T-helper 1 cell treated with Interleukin-12 subunit alpha and Interleukin-12 subunit beta and Interleukin-4 antibody, amounts not matched to agents 30 μg/mL and 1 μg/mL, for 36 hours (primary cell): ENCODE results near the gene IGFBP6.
A peak's percentile ranks its signal among the peaks of the same experiment; 100 is the strongest.

ENCODE experiments used
- H3K27ac Mint-ChIP-seq: one replicate; pipeline ENCODE4 v1.8.0; 2021; ENCODE audit warnings: mild to moderate bottlenecking, mixed read lengths
- H3K27me3 Mint-ChIP-seq: one replicate; pipeline ENCODE4 v1.8.0; 2021; ENCODE audit warnings: low read depth, mixed read lengths
- H3K36me3 Mint-ChIP-seq: one replicate; pipeline ENCODE4 v1.8.0; 2021; ENCODE audit warnings: low read depth, mixed read lengths
- H3K4me1 Mint-ChIP-seq: one replicate; pipeline ENCODE4 v1.8.0; 2021; ENCODE audit warnings: low read depth, mixed read lengths
- H3K4me3 Mint-ChIP-seq: one replicate; pipeline ENCODE4 v1.8.0; 2021; ENCODE audit warnings: mild to moderate bottlenecking, moderate library complexity, mixed read lengths
- H3K9me3 Mint-ChIP-seq: one replicate; pipeline ENCODE4 v1.8.0; 2021; ENCODE audit warnings: mixed read lengths

Gene IGFBP6

GRCh38 chr12:53055471-53056266 lies 41.8 kb upstream of the IGFBP6 start:
- H3K27ac Mint-ChIP-seq = no peak overlapping the region

DNA sequence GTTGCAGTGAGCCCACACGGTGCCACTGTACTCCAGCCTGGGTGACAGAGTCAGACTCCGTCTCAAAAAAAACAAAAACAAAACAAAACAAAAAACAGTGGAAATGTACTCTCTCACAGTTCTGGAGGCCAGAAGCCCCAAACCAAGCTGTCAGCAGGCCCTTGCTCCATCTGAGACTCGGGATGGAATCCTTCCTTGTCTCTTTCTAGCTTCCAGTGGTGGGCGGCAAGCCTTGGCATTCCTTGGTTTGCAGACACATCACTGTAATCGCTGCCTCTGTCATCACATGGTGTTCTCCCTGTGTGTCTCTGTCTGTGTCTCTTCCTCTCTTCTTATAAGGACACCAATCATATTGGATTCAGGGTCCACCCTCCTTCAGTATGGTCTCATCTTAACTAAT lies 41.2 kb upstream of the IGFBP6 start:
- H3K27ac Mint-ChIP-seq = no peak overlapping the region

More at GRCh38 chr12:53055471-53056266, 41.8 kb upstream of the IGFBP6 start:
- Mint-ChIP-seq H3K9me3 (no peaks in the 10 kb centered on the region), H3K4me3 (peak overlapping the region; percentile 53), H3K36me3 (no peaks in the 10 kb centered on the region), H3K27me3 (peaks cover 4% of the 10 kb centered on the region), H3K4me1 (peaks cover 17% of the 10 kb centered on the region)

GRCh38 chr12:53056901-53057300 lies 40.6 kb upstream of the IGFBP6 start:
- Mint-ChIP-seq H3K9me3 (no peaks in the 10 kb centered on the region), H3K4me1 (peaks cover 17% of the 10 kb centered on the region), H3K27me3 (peaks cover 4% of the 10 kb centered on the region), H3K27ac (peak overlapping the region; percentile 2), H3K36me3 (no peaks in the 10 kb centered on the region), H3K4me3 (no peak overlapping the region)

More for the DNA sequence above, 41.2 kb upstream of the IGFBP6 start:
- Mint-ChIP-seq H3K36me3 (no peaks in the 10 kb centered on the region), H3K9me3 (no peaks in the 10 kb centered on the region), H3K4me3 (no peak overlapping the region), H3K27me3 (peaks cover 4% of the 10 kb centered on the region), H3K4me1 (peaks cover 17% of the 10 kb centered on the region)

DNA sequence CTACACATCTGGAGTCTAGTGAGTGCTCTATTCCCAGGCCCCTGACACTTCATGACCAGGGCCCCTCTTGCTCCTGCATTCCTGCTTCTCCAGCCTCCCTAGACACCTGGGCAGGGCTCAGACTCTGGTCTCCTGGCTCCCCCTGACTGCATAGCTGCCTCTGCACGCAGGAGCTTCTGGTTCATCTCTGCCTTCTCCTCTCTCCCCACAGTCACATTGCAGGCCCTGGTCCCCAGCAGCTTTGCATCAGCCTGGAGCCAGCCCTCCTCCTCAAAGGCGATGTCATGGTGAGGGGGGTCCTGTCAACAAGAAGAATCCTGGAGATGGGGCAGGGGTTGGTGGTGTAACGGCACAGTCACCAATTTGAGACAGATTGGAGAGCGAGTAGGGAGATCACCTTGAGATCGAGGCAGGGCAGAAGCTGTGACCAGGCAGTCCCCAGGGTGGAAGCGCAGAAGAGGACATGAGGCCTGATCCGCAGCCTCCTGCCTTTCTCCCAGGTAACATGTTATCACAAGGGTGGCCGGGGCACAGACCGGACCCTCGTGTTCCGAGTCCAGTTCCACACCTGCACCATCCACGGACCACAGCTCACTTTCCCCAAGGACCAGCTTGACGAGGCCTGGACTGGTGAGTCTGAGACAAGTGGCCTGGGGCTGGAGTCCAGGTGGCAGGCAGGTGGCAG lies 39.5 kb upstream of the IGFBP6 start:
- Mint-ChIP-seq H3K27me3 (peaks cover 4% of the 10 kb centered on the region), H3K9me3 (no peaks in the 10 kb centered on the region), H3K36me3 (no peaks in the 10 kb centered on the region), H3K4me1 (peaks cover 13% of the 10 kb centered on the region), H3K4me3 (no peak overlapping the region), H3K27ac (no peak overlapping the region)

GRCh38 chr12:53058674-53059433 lies 38.6 kb upstream of the IGFBP6 start:
- no peaks in the 10 kb centered on the region for H3K36me3 Mint-ChIP-seq
- H3K4me1 Mint-ChIP-seq = peaks cover 9% of the 10 kb centered on the region
- H3K27ac Mint-ChIP-seq = no peak overlapping the region
- H3K4me3 Mint-ChIP-seq = no peak overlapping the region
- peaks cover 4% of the 10 kb centered on the region for H3K27me3 Mint-ChIP-seq
- H3K9me3 Mint-ChIP-seq = no peaks in the 10 kb centered on the region

DNA sequence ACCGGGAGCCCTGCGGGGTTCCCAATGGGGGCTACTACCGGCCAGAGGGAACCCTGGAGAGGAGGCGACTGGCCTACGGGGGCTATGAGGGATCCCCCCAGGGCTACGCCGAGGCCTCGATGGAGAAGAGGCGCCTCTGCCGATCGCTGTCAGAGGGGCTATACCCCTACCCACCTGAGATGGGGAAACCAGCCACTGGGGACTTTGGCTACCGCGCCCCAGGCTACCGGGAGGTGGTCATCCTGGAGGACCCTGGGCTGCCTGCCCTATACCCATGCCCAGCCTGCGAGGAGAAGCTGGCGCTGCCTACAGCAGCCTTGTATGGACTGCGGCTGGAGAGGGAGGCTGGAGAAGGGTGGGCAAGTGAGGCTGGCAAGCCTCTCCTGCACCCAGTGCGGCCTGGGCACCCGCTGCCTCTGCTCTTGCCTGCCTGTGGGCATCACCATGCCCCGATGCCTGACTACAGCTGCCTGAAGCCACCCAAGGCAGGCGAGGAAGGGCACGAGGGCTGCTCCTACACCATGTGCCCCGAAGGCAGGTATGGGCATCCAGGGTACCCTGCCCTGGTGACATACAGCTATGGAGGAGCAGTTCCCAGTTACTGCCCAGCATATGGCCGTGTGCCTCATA lies 37.9 kb upstream of the IGFBP6 start:
- no peak overlapping the region for H3K27ac Mint-ChIP-seq

GRCh38 chr12:53060064-53060720 lies 37.3 kb upstream of the IGFBP6 start:
- Mint-ChIP-seq H3K36me3 (peaks cover 6% of the 10 kb centered on the region), H3K9me3 (no peaks in the 10 kb centered on the region), H3K27ac (no peak overlapping the region), H3K4me3 (no peak overlapping the region), H3K27me3 (peaks cover 4% of the 10 kb centered on the region), H3K4me1 (peaks cover 4% of the 10 kb centered on the region)

More for the DNA sequence above, 37.9 kb upstream of the IGFBP6 start:
- Mint-ChIP-seq H3K4me1 (peaks cover 4% of the 10 kb centered on the region), H3K36me3 (no peaks in the 10 kb centered on the region), H3K9me3 (no peaks in the 10 kb centered on the region), H3K4me3 (no peak overlapping the region), H3K27me3 (peaks cover 4% of the 10 kb centered on the region)

GRCh38 chr12:53060721-53061276 lies 36.7 kb upstream of the IGFBP6 start:
- Mint-ChIP-seq H3K4me1 (peaks cover 2% of the 10 kb centered on the region), H3K27me3 (peaks cover 4% of the 10 kb centered on the region), H3K4me3 (no peak overlapping the region), H3K36me3 (peaks cover 7% of the 10 kb centered on the region), H3K9me3 (no peaks in the 10 kb centered on the region), H3K27ac (no peak overlapping the region)

- Mint-ChIP-seq H3K9me3 (no peaks in the 10 kb centered on the region), H3K4me1 (peaks cover 5% of the 10 kb centered on the region), H3K36me3 (peaks cover 12% of the 10 kb centered on the region), H3K27me3 (peaks cover 3% of the 10 kb centered on the region), H3K4me3 (no peak overlapping the region), H3K27ac (no peak overlapping the region)
Measured at GRCh38 chr12:53061404-53062010, 36.0 kb upstream of the IGFBP6 start.

DNA sequence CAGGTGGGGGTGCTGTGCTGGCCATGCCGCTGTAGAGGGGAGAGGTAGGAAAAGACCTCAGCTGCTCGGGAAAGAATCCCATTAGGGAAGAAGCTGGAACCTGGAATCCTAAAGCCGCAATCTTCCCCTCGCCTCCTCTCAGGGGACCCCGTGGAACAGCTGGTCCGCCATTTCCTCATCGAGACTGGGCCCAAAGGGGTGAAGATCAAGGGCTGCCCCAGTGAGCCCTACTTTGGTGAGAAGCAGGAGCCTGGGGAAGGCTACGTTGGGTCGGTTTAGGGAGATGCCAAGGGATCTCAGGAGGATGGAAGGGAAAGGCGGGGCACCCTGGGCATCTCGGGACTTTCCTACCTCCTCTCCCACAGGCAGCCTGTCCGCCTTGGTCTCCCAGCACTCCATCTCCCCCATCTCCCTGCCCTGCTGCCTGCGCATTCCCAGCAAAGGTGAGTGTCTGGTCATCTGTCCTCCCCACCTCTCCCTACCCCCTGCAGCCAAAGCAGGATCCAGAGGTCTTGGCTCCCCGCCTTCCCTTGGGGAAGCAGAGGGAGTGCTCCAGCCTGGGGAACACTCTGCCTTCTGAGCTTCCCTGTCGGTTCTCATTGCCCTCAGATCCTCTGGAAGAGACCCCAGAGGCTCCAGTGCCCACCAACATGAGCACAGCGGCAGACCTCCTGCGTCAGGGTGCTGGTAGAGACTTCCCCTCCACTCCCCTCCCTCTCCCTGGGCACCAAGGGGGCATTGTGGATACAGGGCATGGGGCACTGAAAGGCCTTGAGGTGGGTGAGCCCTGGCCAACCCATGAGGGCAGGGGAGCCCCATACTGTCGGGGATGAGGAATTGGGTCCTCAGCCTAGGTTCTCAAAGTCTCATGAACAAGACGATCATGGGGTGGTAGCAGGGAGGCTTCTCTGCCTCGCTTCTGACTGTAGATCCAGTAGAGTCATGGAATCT lies 35.2 kb upstream of the IGFBP6 start:
- Mint-ChIP-seq H3K36me3 (peaks cover 12% of the 10 kb centered on the region), H3K4me1 (peaks cover 4% of the 10 kb centered on the region), H3K9me3 (no peaks in the 10 kb centered on the region), H3K27me3 (no peaks in the 10 kb centered on the region), H3K27ac (no peak overlapping the region), H3K4me3 (no peak overlapping the region)

GRCh38 chr12:53062977-53063707 lies 34.3 kb upstream of the IGFBP6 start:
- Mint-ChIP-seq H3K9me3 (no peaks in the 10 kb centered on the region), H3K36me3 (peaks cover 12% of the 10 kb centered on the region), H3K27ac (no peak overlapping the region), H3K27me3 (no peaks in the 10 kb centered on the region), H3K4me1 (peaks cover 4% of the 10 kb centered on the region), H3K4me3 (no peak overlapping the region)
